GM10847 (cell line): ENCODE data around the gene DNM2.

Experiments used
- POLR2A ChIP-seq: IDR thresholded peaks from 2 replicates; pipeline ENCODE4 v1.6.1; 2011; ENCODE audit not compliant: insufficient read length; ENCODE audit errors: extremely low read depth

Gene DNM2

GRCh38 chr19:10735741-10736140 lies 17.9 kb downstream of the DNM2 start:
- TF ChIP-seq POLR2A: no peak

GRCh38 chr19:10736189-10736588 lies 18.3 kb downstream of the DNM2 start:
- no peak for TF ChIP-seq POLR2A

DNA sequence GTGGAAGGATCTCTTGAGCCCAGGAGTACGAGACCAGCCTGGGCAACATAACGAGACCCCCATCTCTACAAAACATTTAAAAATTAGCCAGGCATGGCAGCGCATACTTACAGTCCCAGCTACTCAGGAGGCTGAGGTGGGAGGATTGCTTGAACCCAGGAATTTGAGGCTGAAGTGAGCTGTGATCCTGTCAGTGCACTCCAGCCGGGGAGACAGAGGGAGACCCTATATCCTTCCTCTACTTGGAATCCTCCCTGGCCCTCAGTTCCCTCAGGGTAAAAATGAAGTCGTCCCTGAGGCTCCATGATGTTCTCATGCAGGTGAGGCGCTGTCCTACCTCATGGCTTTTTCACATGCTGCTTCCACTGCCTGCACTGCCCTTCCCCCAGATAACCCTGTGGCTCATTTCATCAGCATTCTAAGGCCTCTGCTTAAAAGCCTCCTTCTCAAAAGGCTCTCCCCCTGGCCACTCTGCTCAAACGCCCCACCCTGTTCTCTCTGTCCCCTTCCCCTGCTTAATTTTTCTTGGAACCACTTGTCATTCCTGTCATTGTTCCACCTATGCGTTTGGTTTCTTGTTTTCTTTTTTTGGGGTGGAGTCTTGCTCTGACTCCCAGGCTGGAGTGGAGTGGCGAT lies 19.2 kb downstream of the DNM2 start:
- TF ChIP-seq POLR2A: no peak

GRCh38 chr19:10737722-10738121 lies 19.8 kb downstream of the DNM2 start:
- TF ChIP-seq POLR2A: no peak

GRCh38 chr19:10740798-10741197 lies 22.9 kb downstream of the DNM2 start:
- TF ChIP-seq POLR2A: no peak

DNA sequence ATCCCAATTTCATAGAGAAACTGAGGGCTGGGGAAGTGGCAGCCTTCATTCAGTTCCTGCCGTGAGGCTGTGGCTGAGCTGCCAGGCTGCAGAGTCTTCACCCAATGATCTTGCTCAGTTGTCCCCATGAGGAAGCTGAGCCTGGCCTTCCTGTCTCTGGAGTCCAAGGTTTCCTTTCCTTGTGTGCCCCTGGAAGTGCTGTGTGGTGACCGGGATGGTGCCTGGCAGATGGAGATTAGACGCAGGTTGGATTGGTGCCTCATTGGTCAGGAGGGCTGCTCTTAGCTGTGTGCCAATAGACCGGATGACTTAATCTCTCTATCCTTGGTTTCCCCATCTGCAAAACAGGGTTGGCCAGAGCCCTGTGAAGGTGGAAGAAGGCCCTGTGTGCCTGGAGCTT lies 24.6 kb downstream of the DNM2 start:
- TF ChIP-seq POLR2A: no peak

- no peak for TF ChIP-seq POLR2A
These were observed 26.4 kb downstream of the DNM2 start for GRCh38 chr19:10744253-10744798.

DNA sequence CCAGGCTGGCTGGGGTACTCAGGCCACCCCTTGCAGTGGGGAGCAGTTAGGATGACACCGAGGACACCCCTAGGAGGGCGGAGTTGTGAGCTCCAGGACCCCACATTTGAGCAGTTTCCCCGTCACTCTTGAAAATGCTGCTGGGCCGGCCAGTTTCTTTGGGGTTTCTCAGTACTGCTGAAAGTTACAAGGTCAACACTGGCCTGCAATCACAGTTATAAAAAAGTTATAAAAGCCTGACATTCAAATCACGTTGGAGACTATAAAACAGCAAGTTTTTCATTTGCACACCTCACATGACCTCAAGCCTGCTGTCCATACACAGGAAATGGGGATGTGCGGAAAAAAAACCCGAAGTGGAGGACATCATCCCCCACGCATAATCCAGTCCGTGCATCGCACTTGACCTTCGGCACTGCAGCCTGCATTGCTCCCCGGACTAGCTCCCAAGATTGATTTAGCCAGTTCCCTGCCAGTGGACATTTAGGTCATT lies 27.0 kb downstream of the DNM2 start:
- TF ChIP-seq POLR2A: no peak

DNA sequence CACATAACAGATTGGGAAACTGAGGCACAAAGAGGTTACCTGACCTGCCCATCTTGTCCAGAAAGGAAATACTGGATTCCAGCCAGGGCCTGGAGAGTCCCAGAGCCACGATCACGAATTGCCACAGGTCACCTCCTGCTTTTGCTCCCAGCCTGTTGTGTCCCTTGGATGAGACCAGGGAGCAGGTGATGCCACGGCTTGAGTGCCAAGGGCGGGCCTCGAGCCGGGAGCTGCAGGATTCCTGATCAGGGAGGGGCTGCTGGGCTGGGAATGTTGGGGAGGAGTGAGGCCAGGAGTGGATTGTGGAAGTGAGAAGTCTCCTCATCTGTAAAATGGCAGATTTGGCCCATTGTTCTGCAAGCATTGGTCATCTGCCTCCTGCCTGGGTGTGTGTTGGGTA lies 29.4 kb downstream of the DNM2 start:
- TF ChIP-seq POLR2A: no peak

DNA sequence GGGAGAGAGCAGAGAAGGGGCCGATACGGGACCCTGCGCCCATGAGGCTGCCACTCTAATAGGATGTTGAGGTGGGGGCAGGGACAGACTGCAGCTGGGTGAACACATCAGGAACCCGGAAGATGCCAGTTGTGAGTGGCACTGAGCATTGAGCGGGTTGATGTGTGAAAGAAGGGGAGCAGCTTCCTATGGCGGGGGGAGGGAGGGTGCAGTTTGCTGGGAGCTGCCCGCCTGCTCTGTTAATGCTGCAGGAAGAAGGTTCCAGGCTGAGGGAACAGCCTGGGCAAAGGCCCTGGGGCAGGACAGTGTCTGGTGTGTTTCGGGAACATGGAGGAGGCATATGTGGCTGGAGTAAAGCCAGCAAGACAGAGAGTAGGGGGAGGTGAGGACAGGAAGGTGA lies 29.8 kb downstream of the DNM2 start:
- TF ChIP-seq POLR2A: no peak

- TF ChIP-seq POLR2A: no peak
These were observed 30.5 kb downstream of the DNM2 start for GRCh38 chr19:10748195-10748926.

DNA sequence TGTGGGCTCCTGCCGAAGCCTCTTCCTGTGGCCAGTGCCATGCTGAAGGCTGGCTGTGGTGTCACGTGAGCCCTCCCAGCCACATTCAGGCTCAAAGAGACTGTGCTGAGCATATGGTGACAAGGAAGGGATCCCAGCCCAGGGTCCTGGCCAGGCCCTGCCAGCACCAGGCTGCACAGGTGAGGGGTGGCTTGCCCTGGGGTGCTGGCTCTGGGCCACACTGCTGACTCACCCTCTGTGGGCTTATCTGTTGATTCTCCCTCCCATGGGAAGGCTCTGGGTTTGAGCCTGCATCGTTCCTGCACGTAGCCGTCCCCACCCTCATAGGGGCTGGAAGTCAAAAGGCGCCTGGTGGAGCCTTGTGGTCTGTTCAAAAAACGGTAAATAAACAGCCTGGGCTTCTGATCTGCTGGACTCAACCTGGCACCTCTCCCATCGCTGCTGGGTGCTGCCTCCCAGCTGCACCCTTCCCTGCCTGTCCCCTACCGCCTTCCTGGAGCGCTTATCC lies 31.1 kb downstream of the DNM2 start:
- TF ChIP-seq POLR2A: no peak

- no peak for TF ChIP-seq POLR2A
These were observed 31.8 kb downstream of the DNM2 start for GRCh38 chr19:10749435-10750384.

DNA sequence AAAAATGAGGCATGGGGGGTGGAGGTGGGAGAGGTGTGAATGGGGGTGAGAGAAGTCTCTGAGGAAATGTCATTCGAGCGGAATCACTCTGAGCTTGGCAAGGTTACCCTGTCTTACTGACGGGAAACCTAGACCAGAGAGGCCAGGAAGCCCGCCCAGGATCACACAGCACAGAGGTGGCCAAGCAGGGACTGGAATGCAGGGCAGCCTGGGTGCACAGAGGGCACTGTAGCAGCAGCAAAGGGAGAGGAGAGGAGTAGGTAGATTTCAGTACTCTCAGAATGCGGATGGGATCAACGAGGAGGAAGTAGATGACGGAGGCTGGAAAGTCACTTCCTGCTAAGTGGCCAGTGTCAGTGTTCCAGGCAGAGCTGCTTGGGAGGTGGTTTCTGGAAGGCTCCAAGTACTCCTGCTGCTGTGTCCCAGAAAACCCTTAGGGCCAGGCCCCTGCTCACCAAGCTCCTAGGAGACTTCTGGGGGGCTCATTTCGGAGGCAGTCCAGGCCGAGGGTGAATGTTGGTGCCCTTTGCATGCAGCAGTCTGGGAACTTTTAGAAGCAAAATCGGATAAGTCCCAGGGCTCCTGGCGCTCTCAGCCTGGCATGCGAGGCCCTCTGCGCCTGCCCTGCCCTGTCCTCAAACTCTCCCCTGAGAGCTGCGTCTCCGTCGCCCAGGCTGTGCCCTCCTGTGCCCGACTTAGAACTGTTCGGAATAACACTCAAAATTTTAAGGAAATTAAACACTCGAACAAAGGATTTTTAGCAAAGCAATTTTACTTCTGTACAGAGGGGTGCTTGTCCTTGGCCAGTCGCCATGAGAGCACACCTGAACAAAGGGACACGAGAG lies 33.5 kb downstream of the DNM2 start:
- TF ChIP-seq POLR2A: no peak
